ENCODE measurements around the gene TAPBP.
"Not testable (repeated sequence)": the region's sequence is repeated elsewhere in the genome, so short reads cannot be mapped to it uniquely, and the experiment has no call there.

The TAPBP gene

GRCh38 chr6:33313709-33314514 lies at the start of gene TAPBP:
Gene TAPBP (minus strand): TSS chr6:33314078. CDS start chr6:33314041, 37 bp downstream.
- Histone ChIP-seq H3K4me3 (ENCODE audit: low read depth, low read length) (peak within 1 kb of the TSS; percentile 93), H3K27me3 (replicated peaks) (no peaks in the 10 kb centered on the region), H3K36me3 (replicated peaks) (peaks cover 17% of the 10 kb centered on the region), H3K27ac (peak within 1 kb of the TSS; percentile 93)
- in situ Hi-C loops (cut with HindIII; ENCODE audit: low pct_ligation_motif_present, low sequenced_read_pairs), result no loop called here
- TF ChIP-seq CTCF (IDR thresholded peaks at IDR 0.05; ENCODE audit: low read depth, low read length, missing control alignments), result no peak
- peak; percentile 45 for DNase-seq

GRCh38 chr6:33363486-33363885 lies 49.6 kb upstream of the TAPBP start:
- H3K27ac ChIP-seq; H3K4me3 ChIP-seq (ENCODE audit: low read depth, low read length); in situ Hi-C loops (cut with HindIII; ENCODE audit: low pct_ligation_motif_present, low sequenced_read_pairs); H3K36me3 ChIP-seq (replicated peaks); DNase-seq; H3K27me3 ChIP-seq (replicated peaks): not testable (repeated sequence)

GRCh38 chr6:33359331-33359730 lies 45.5 kb upstream of the TAPBP start:
- H3K27me3 ChIP-seq (replicated peaks), result peaks cover 3% of the 10 kb centered on the region
- in situ Hi-C loops (cut with HindIII; ENCODE audit: low pct_ligation_motif_present, low sequenced_read_pairs), result no loop called here
- H3K27ac ChIP-seq, result no peak overlapping the region
- no peak for TF ChIP-seq CTCF (IDR thresholded peaks at IDR 0.05; ENCODE audit: low read depth, low read length, missing control alignments)
- DNase-seq, result no peak
- H3K36me3 ChIP-seq (replicated peaks), result no peaks in the 10 kb centered on the region
- H3K4me3 ChIP-seq (ENCODE audit: low read depth, low read length), result no peak overlapping the region

GRCh38 chr6:33357160-33357871 lies 43.4 kb upstream of the TAPBP start:
- H3K27ac ChIP-seq; in situ Hi-C loops (cut with HindIII; ENCODE audit: low pct_ligation_motif_present, low sequenced_read_pairs); H3K36me3 ChIP-seq (replicated peaks); DNase-seq; H3K27me3 ChIP-seq (replicated peaks); H3K4me3 ChIP-seq (ENCODE audit: low read depth, low read length): not testable (repeated sequence)

GRCh38 chr6:33356295-33356694 lies 42.4 kb upstream of the TAPBP start:
- in situ Hi-C loops (cut with HindIII; ENCODE audit: low pct_ligation_motif_present, low sequenced_read_pairs), result no loop called here

GRCh38 chr6:33355860-33356259 lies 42.0 kb upstream of the TAPBP start:
- in situ Hi-C loops (cut with HindIII; ENCODE audit: low pct_ligation_motif_present, low sequenced_read_pairs); H3K36me3 ChIP-seq (replicated peaks); H3K27me3 ChIP-seq (replicated peaks); H3K27ac ChIP-seq; DNase-seq; H3K4me3 ChIP-seq (ENCODE audit: low read depth, low read length): not testable (repeated sequence)

More at GRCh38 chr6:33356295-33356694, 42.4 kb upstream of the TAPBP start:
- DNase-seq, result no peak
- no peaks in the 10 kb centered on the region for H3K36me3 ChIP-seq (replicated peaks)
- H3K27me3 ChIP-seq (replicated peaks), result peaks cover 3% of the 10 kb centered on the region
- H3K27ac ChIP-seq, result no peak overlapping the region
- TF ChIP-seq CTCF (IDR thresholded peaks at IDR 0.05; ENCODE audit: low read depth, low read length, missing control alignments), result no peak
- no peak overlapping the region for H3K4me3 ChIP-seq (ENCODE audit: low read depth, low read length)

GRCh38 chr6:33347816-33348215 lies 33.9 kb upstream of the TAPBP start:
- Histone ChIP-seq H3K36me3 (replicated peaks) (no peaks in the 10 kb centered on the region), H3K27me3 (replicated peaks) (no peaks in the 10 kb centered on the region), H3K27ac (no peak overlapping the region), H3K4me3 (ENCODE audit: low read depth, low read length) (no peak overlapping the region)
- in situ Hi-C loops (cut with HindIII; ENCODE audit: low pct_ligation_motif_present, low sequenced_read_pairs), result no loop called here
- no peak for TF ChIP-seq CTCF (IDR thresholded peaks at IDR 0.05; ENCODE audit: low read depth, low read length, missing control alignments)
- no peak for DNase-seq

GRCh38 chr6:33346972-33347371 lies 33.1 kb upstream of the TAPBP start:
- in situ Hi-C loops (cut with HindIII; ENCODE audit: low pct_ligation_motif_present, low sequenced_read_pairs); H3K4me3 ChIP-seq (ENCODE audit: low read depth, low read length); H3K36me3 ChIP-seq (replicated peaks); H3K27ac ChIP-seq; H3K27me3 ChIP-seq (replicated peaks): not testable (repeated sequence)
- DNase-seq, result peak; percentile 20
